ENCODE data around the gene NR3C1.
A peak's percentile ranks its signal among the peaks of the same experiment; 100 is the strongest.

NR3C1 gene

GRCh38 chr5:143403593-143404415 is at the start of gene NR3C1:
Gene NR3C1, minus strand, starts transcription at chr5:143403686. Its CDS starts 2,847 bp downstream, at chr5:143400839.
- peak; percentile 89 for DNase-seq

- no peak for DNase-seq
These were observed 46.3 kb upstream of the NR3C1 start for GRCh38 chr5:143449772-143450171.

- peak; percentile 10 for DNase-seq
These were observed 45.0 kb upstream of the NR3C1 start for GRCh38 chr5:143448518-143448917.

- no peak for DNase-seq
These were observed 44.5 kb upstream of the NR3C1 start for GRCh38 chr5:143447983-143448382.

GRCh38 chr5:143446535-143447226 is 43.2 kb upstream of the NR3C1 start:
- DNase-seq, result no peak

- DNase-seq, result no peak
These were observed 42.3 kb upstream of the NR3C1 start for GRCh38 chr5:143445776-143446175.

- DNase-seq, result no peak
These were observed 39.8 kb upstream of the NR3C1 start for GRCh38 chr5:143443330-143443729.

GRCh38 chr5:143442385-143442784 is 38.9 kb upstream of the NR3C1 start:
- no peak for DNase-seq

- no peak for DNase-seq
These were observed 37.1 kb upstream of the NR3C1 start for GRCh38 chr5:143440448-143441115.

- DNase-seq, result no peak
These were observed 34.3 kb upstream of the NR3C1 start for GRCh38 chr5:143437666-143438273.

GRCh38 chr5:143436871-143437270 is 33.4 kb upstream of the NR3C1 start:
- DNase-seq, result no peak

- peak; percentile 73 for DNase-seq
These were observed 31.7 kb upstream of the NR3C1 start for GRCh38 chr5:143435210-143435657.

- DNase-seq, result no peak
These were observed 31.0 kb upstream of the NR3C1 start for GRCh38 chr5:143434261-143435209.

GRCh38 chr5:143433670-143434069 is 30.2 kb upstream of the NR3C1 start:
- no peak for DNase-seq

- DNase-seq, result no peak
These were observed 29.3 kb upstream of the NR3C1 start for GRCh38 chr5:143432658-143433239.

GRCh38 chr5:143431789-143432188 is 28.3 kb upstream of the NR3C1 start:
- DNase-seq, result no peak

GRCh38 chr5:143428738-143429420 is 25.4 kb upstream of the NR3C1 start:
- DNase-seq, result no peak

- DNase-seq, result no peak
These were observed 24.7 kb upstream of the NR3C1 start for GRCh38 chr5:143428155-143428554.

- DNase-seq, result no peak
These were observed 23.7 kb upstream of the NR3C1 start for GRCh38 chr5:143427122-143427735.

- DNase-seq, result no peak
These were observed 23.0 kb upstream of the NR3C1 start for GRCh38 chr5:143426437-143426991.
